WTC11 (cell line): ENCODE results near the gene GPC6.

Experiments
- ARID4B ChIP-seq: sonication (generic); formaldehyde crosslinking; IDR thresholded peaks from 2 replicates; pipeline ENCODE4 v1.8.0; 2023; ENCODE audit warnings: missing genetic modification reagents, mild to moderate bottlenecking, borderline replicate concordance
- CREM ChIP-seq: sonication (generic); formaldehyde crosslinking; IDR thresholded peaks from 2 replicates; pipeline ENCODE4 v1.8.1; 2022; ENCODE audit warnings: mild to moderate bottlenecking, missing genetic modification reagents, moderate library complexity
- CTCF ChIP-seq: fragments of 200-600 bp; IDR thresholded peaks from 2 replicates; pipeline ENCODE4 v1.8.0; 2022; ENCODE audit warnings: antibody characterized with exemption
- NFYB ChIP-seq: sonication (generic); formaldehyde crosslinking; conservative IDR thresholded peaks from 2 replicates; pipeline ENCODE4 v1.8.0; 2022; ENCODE audit warnings: low read depth, missing genetic modification reagents
- USF2 ChIP-seq: sonication (generic); formaldehyde crosslinking; IDR thresholded peaks from 2 replicates; pipeline ENCODE4 v1.8.1; 2023; ENCODE audit warnings: mild to moderate bottlenecking, missing genetic modification reagents, moderate library complexity
- ZNF121 ChIP-seq: sonication (generic); formaldehyde crosslinking; IDR thresholded peaks from 2 replicates; pipeline ENCODE4 v1.8.0; 2023; ENCODE audit warnings: missing genetic modification reagents
- TF ChIP-seq, protein P1 (sequence below): sonication (generic); formaldehyde crosslinking; IDR thresholded peaks from 2 replicates; pipeline ENCODE4 v1.8.1; 2022; ENCODE audit warnings: mild to moderate bottlenecking, moderate library complexity, missing genetic modification reagents
- TF ChIP-seq, protein P2 (sequence below): sonication (generic); formaldehyde crosslinking; IDR thresholded peaks from 2 replicates; pipeline ENCODE4 v1.8.0; 2022; ENCODE audit warnings: mild to moderate bottlenecking, missing genetic modification reagents

DNA sequence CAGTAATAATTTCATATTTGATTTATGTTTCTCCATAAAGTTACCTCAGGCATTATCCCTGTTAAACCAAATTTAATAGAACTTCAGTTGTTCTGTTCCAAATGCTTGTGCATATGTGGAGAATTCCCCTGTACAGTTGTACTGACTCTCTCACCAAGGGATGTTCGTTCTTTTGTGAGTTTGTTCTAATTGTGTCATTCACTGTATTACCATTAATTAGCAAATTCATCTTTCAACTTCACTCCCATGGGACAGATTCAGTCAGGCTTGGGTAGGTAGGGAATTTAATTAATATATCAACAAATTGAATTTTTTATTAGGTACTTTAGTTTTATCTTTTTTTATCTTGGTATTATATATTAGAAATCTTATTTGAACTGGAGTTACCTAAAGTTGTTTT is 987.5 kb downstream of the GPC6 start:
- TF ChIP-seq USF2 (CRISPR knock-in tag) (no peak), ARID4B (CRISPR knock-in tag) (no peak), CTCF (no peak), CREM (no peak), NFYB (CRISPR knock-in tag) (no peak), ZNF121 (CRISPR knock-in tag) (no peak)
- TF ChIP-seq, protein P1, sequence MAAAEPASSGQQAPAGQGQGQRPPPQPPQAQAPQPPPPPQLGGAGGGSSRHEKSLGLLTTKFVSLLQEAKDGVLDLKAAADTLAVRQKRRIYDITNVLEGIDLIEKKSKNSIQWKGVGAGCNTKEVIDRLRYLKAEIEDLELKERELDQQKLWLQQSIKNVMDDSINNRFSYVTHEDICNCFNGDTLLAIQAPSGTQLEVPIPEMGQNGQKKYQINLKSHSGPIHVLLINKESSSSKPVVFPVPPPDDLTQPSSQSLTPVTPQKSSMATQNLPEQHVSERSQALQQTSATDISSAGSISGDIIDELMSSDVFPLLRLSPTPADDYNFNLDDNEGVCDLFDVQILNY (CRISPR knock-in tag) = no peak
- TF ChIP-seq, protein P2, sequence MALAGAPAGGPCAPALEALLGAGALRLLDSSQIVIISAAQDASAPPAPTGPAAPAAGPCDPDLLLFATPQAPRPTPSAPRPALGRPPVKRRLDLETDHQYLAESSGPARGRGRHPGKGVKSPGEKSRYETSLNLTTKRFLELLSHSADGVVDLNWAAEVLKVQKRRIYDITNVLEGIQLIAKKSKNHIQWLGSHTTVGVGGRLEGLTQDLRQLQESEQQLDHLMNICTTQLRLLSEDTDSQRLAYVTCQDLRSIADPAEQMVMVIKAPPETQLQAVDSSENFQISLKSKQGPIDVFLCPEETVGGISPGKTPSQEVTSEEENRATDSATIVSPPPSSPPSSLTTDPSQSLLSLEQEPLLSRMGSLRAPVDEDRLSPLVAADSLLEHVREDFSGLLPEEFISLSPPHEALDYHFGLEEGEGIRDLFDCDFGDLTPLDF (CRISPR knock-in tag) = no peak
